Measurements from ENCODE around the gene DYNLL2. TPM values are rescaled to one million over a fixed set of nuclear protein-coding genes. Genes with fewer than 3 reads are reported as not detected.

Gene DYNLL2
- polyA plus RNA-seq, 1 donor (not counting 4 experiments of a cell fraction or from before 2014, with no cell fraction given), result 21.5 TPM

DNA sequence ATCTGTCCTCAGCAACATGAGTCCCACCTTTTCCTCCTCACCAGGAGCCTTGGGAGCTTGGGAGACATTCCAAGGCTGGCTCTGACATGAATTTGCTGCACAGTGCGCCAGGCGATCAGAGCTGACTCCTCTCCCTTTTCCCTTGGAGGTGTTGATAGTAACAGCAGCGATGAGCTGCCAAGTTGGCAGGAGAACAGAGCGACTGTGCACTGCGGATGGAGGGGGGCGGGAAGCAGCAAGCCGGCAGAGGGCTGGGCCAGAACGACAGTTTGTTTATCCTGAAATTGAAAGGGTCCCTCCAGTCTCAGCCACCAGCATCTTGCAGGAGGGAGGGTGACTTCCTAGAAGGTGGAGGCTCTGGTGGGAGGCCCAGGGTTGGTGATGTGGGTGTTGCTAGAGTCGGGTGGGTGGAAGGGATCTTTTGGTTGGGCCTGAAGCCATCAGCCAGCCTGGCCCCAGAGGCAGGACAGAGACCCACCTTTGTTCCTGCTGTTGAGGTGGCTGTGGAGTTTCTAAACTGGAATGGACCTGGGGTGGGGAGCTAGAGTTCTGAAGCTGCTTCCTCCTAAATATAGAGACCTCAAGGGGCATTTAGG lies 22.5 kb upstream of the DYNLL2 start:
- Histone ChIP-seq H3K9me1 (ENCODE audit: control insufficient read depth, extremely low read depth, insufficient read depth, low read length) (no peaks in the 10 kb centered on the region), H3K9ac (ENCODE audit: control insufficient read depth, extremely low read depth, insufficient read depth, low read length) (no peak overlapping the region), H3K27ac (ENCODE audit: control insufficient read depth, insufficient read depth, low read length) (no peak overlapping the region), H3K36me3 (ENCODE audit: control insufficient read depth in 2 of 2, extremely low read depth in 1 of 2, insufficient read depth in 2 of 2, low read length in 2 of 2) (no peaks in the 10 kb centered on the region), H2AFZ (ENCODE audit: control insufficient read depth, low read length) (peak overlapping the region; percentile 60), H3K27me3 (ENCODE audit: control insufficient read depth, extremely low read depth, insufficient read depth, low read length) (peaks cover 8% of the 10 kb centered on the region), H3K9me3 (ENCODE audit: control insufficient read depth, low read depth, low read length) (no peaks in the 10 kb centered on the region), H4K20me1 (ENCODE audit: control insufficient read depth, extremely low read depth, insufficient read depth, low read length) (no peaks in the 10 kb centered on the region), H3K4me2 (ENCODE audit: control insufficient read depth, extremely low read depth, insufficient read depth, low read depth, low read length) (no peak overlapping the region), H3K4me1 (ENCODE audit: control insufficient read depth, extremely low read depth, insufficient read depth, low read length) (peaks cover 6% of the 10 kb centered on the region), H3K79me2 (ENCODE audit: control insufficient read depth, insufficient read depth, low read length) (no peaks in the 10 kb centered on the region), H3K4me3 (ENCODE audit: control insufficient read depth in 2 of 3, extremely low read depth in 1 of 3, insufficient read depth in 2 of 3, low read depth in 1 of 3, low read length in 3 of 3) (no peak overlapping the region)
- DNase-seq (ENCODE audit: low read depth, low spot score), result no peak
- dilution Hi-C loops (cut with MboI; ENCODE audit: extremely low pct_ligation_motif_present, low sequenced_read_pairs), result no loop called here
- TF ChIP-seq, protein P1, sequence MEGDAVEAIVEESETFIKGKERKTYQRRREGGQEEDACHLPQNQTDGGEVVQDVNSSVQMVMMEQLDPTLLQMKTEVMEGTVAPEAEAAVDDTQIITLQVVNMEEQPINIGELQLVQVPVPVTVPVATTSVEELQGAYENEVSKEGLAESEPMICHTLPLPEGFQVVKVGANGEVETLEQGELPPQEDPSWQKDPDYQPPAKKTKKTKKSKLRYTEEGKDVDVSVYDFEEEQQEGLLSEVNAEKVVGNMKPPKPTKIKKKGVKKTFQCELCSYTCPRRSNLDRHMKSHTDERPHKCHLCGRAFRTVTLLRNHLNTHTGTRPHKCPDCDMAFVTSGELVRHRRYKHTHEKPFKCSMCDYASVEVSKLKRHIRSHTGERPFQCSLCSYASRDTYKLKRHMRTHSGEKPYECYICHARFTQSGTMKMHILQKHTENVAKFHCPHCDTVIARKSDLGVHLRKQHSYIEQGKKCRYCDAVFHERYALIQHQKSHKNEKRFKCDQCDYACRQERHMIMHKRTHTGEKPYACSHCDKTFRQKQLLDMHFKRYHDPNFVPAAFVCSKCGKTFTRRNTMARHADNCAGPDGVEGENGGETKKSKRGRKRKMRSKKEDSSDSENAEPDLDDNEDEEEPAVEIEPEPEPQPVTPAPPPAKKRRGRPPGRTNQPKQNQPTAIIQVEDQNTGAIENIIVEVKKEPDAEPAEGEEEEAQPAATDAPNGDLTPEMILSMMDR (optimal IDR thresholded peaks at IDR 0.05 in 1 of 3, IDR thresholded peaks at IDR 0.05 in 1 of 3, conservative IDR thresholded peaks at IDR 0.05 in 1 of 3; ENCODE audit: extremely low read depth in 1 of 3, insufficient read depth in 2 of 3, low read length in 3 of 3), result no peak
- no peak for TF ChIP-seq EZH2 (IDR thresholded peaks at IDR 0.05; ENCODE audit: low read length)
- FAIRE-seq, result peak; percentile 44

GRCh38 chr17:58061672-58062071 lies 21.5 kb upstream of the DYNLL2 start:
- Histone ChIP-seq H3K27me3 (ENCODE audit: control insufficient read depth, extremely low read depth, insufficient read depth, low read length) (peaks cover 8% of the 10 kb centered on the region), H3K36me3 (ENCODE audit: control insufficient read depth in 2 of 2, extremely low read depth in 1 of 2, insufficient read depth in 2 of 2, low read length in 2 of 2) (no peaks in the 10 kb centered on the region), H3K4me2 (ENCODE audit: control insufficient read depth, extremely low read depth, insufficient read depth, low read depth, low read length) (no peak overlapping the region), H3K79me2 (ENCODE audit: control insufficient read depth, insufficient read depth, low read length) (no peaks in the 10 kb centered on the region), H3K9ac (ENCODE audit: control insufficient read depth, extremely low read depth, insufficient read depth, low read length) (no peak overlapping the region), H4K20me1 (ENCODE audit: control insufficient read depth, extremely low read depth, insufficient read depth, low read length) (no peaks in the 10 kb centered on the region), H3K9me1 (ENCODE audit: control insufficient read depth, extremely low read depth, insufficient read depth, low read length) (no peaks in the 10 kb centered on the region), H3K27ac (ENCODE audit: control insufficient read depth, insufficient read depth, low read length) (no peak overlapping the region), H3K9me3 (ENCODE audit: control insufficient read depth, low read depth, low read length) (no peaks in the 10 kb centered on the region), H2AFZ (ENCODE audit: control insufficient read depth, low read length) (no peak overlapping the region), H3K4me1 (ENCODE audit: control insufficient read depth, extremely low read depth, insufficient read depth, low read length) (peaks cover 6% of the 10 kb centered on the region), H3K4me3 (ENCODE audit: control insufficient read depth in 2 of 3, extremely low read depth in 1 of 3, insufficient read depth in 2 of 3, low read depth in 1 of 3, low read length in 3 of 3) (no peak overlapping the region)
- dilution Hi-C loops (cut with MboI; ENCODE audit: extremely low pct_ligation_motif_present, low sequenced_read_pairs), result no loop called here
- DNase-seq (ENCODE audit: low read depth, low spot score) (no peak), FAIRE-seq (no peak)
- TF ChIP-seq EZH2 (IDR thresholded peaks at IDR 0.05; ENCODE audit: low read length), result no peak
- TF ChIP-seq, protein P1 (optimal IDR thresholded peaks at IDR 0.05 in 1 of 3, IDR thresholded peaks at IDR 0.05 in 1 of 3, conservative IDR thresholded peaks at IDR 0.05 in 1 of 3; ENCODE audit: extremely low read depth in 1 of 3, insufficient read depth in 2 of 3, low read length in 3 of 3), result no peak

Data from keratinocyte (primary cell).